HCT116 (cell line): ENCODE data around the gene FHL2. TPM values are rescaled to one million over a fixed set of nuclear protein-coding genes. Genes with fewer than 3 reads are reported as not detected.

Experiments
- ATAC-seq: fragments of 200-7000 bp; cut with Tn5 transposase; 2 replicates; pipeline ENCODE4 v1.9.1; 2020; ENCODE audit warnings: mild to moderate bottlenecking, moderate library complexity
- BruUV-seq: library from RNA; stranded (reverse); fragments of 400-500 nt; replicated peaks from 2 replicates; lab custom pipeline; 2021; lab: Mats Ljungman, UMichigan
- CTCF ChIA-PET: fragments of 300-600 bp; sonication (Branson Sonifier 250); formaldehyde crosslinking; loops from one replicate; lab custom pipeline; 2021; ENCODE audit warnings: antibody characterized with exemption; lab: Charles Lee
- POLR2A ChIA-PET: fragments of 300-600, 350-600 bp; sonication (Branson Sonifier 250); formaldehyde crosslinking; loops from one replicate; lab custom pipeline; 2021; ENCODE audit warnings: antibody characterized with exemption; lab: Charles Lee
- RAD21 ChIA-PET, 2 experiments: fragments of 300-600 bp; sonication (Branson Sonifier 250); formaldehyde crosslinking; loops; one replicate each; lab custom pipeline; 2023; ENCODE audit warnings: low total read pairs in 2 of 2; ENCODE audit not compliant: uncharacterized antibody in 2 of 2, unreplicated experiment in 2 of 2, low non-redundant PET in 1 of 2; lab: Charles Lee
- DNase-seq: peaks from one replicate; pipeline ENCODE4 v3.0.0-alpha.2; 2010; ENCODE audit warnings: low read depth, low spot score
- H2AFZ ChIP-seq: fragments of 200-600 bp; shearing (Covaris generic), sonication (generic); 2 replicates; pipeline ENCODE4 v1.6.1; 2017; ENCODE audit warnings: low read depth, mixed run types, mixed read lengths, antibody characterized with exemption, low read length; ENCODE audit not compliant: poor library complexity, severe bottlenecking
- H3K27ac ChIP-seq: 2 replicates; pipeline ENCODE4 v1.5.1; 2012; ENCODE audit warnings: low read depth, low read length
- H3K27me3 ChIP-seq: fragments of 200-600 bp; sonication (generic); 2 replicates; pipeline ENCODE4 v1.6.1; 2016; ENCODE audit warnings: mixed run types, low read length, mixed read lengths; ENCODE audit not compliant: insufficient read depth
- H3K36me3 ChIP-seq, 2 experiments: fragments of 200-500 bp in 1 of 2; fragments of 200-600 bp in 1 of 2; sonication (Bioruptor generic) in 1 of 2; sonication (generic) in 1 of 2; 2 replicates each; pipeline versions ENCODE4 v1.5.1 to v1.6.1; 2014 to 2016; ENCODE audit warnings: low read length in 2 of 2, inconsistent platforms in 1 of 2, mixed read lengths in 1 of 2, mixed run types in 1 of 2; ENCODE audit not compliant: insufficient read depth in 2 of 2, control insufficient read depth in 1 of 2
- H3K4me1 ChIP-seq, 2 experiments: fragments of 200-600 bp in 1 of 2; sonication (generic) in 1 of 2; 2 replicates each; pipeline versions ENCODE4 v1.5.1 to v1.6.1; 2012 to 2017; ENCODE audit warnings: low read length in 2 of 2, inconsistent platforms in 1 of 2, mild to moderate bottlenecking in 1 of 2, mixed read lengths in 1 of 2, mixed run types in 1 of 2, moderate library complexity in 1 of 2; ENCODE audit not compliant: insufficient read depth in 2 of 2, control insufficient read depth in 1 of 2
- H3K4me2 ChIP-seq: fragments of 200-600 bp; sonication (generic); 2 replicates; pipeline ENCODE4 v1.6.1; 2017; ENCODE audit warnings: mixed run types, low read length, mixed read lengths
- H3K4me3 ChIP-seq, 2 experiments: fragments of 200-600 bp in 1 of 2; sonication (generic) in 1 of 2; replicated peaks in 1 of 2; 2 replicates each; pipeline ENCODE4 v1.5.1; 2011 to 2016; ENCODE audit warnings: low read length in 2 of 2, control low read depth in 1 of 2, low read depth in 1 of 2, mild to moderate bottlenecking in 1 of 2, mixed read lengths in 1 of 2, mixed run types in 1 of 2
- H3K79me2 ChIP-seq: fragments of 200-600 bp; sonication (generic); 2 replicates; pipeline ENCODE4 v1.6.1; 2017; ENCODE audit warnings: mild to moderate bottlenecking, mixed run types, low read length, moderate library complexity, mixed read lengths; ENCODE audit not compliant: insufficient read depth
- H3K9ac ChIP-seq: fragments of 200-600 bp; sonication (generic); 2 replicates; pipeline ENCODE4 v1.6.1; 2016; ENCODE audit warnings: low read length, mixed read lengths
- H3K9me2 ChIP-seq: fragments of 200-600 bp; sonication (generic), shearing (Covaris generic); 2 replicates; pipeline ENCODE4 v1.6.1; 2017; ENCODE audit warnings: mixed run types, mild to moderate bottlenecking, moderate library complexity; ENCODE audit not compliant: insufficient read depth
- H3K9me3 ChIP-seq, 2 experiments: fragments of 200-500 bp in 1 of 2; fragments of 200-600 bp in 1 of 2; sonication (Bioruptor generic) in 1 of 2; sonication (generic) in 1 of 2; 2 replicates each; pipeline ENCODE4 v1.6.1; 2014 to 2017; ENCODE audit warnings: low read length in 2 of 2, mixed read lengths in 2 of 2, inconsistent platforms in 1 of 2, low read depth in 1 of 2, mild to moderate bottlenecking in 1 of 2, mixed run types in 1 of 2, moderate library complexity in 1 of 2; ENCODE audit not compliant: control insufficient read depth in 1 of 2, insufficient read depth in 1 of 2
- H4K20me1 ChIP-seq: fragments of 200-600 bp; sonication (generic), shearing (Covaris generic); 2 replicates; pipeline ENCODE4 v1.6.1; 2017; ENCODE audit warnings: mixed run types, mild to moderate bottlenecking, moderate library complexity; ENCODE audit not compliant: insufficient read depth
- ATF3 ChIP-seq: IDR thresholded peaks from 2 replicates; pipeline ENCODE4 v1.6.1; 2012
- CBX3 ChIP-seq: IDR thresholded peaks from 2 replicates; pipeline ENCODE4 v1.6.1; 2012; ENCODE audit warnings: low read depth
- CTCF ChIP-seq, 3 experiments: fragments of 200-600 bp in 1 of 3; sonication (generic) in 1 of 3; IDR thresholded peaks in 2 of 3; conservative IDR thresholded peaks in 1 of 3; 2 replicates each; pipeline ENCODE4 v1.5.1; 2012 to 2017; ENCODE audit warnings: low read depth in 2 of 3, low read length in 2 of 3, antibody characterized with exemption in 1 of 3, borderline replicate concordance in 1 of 3, control low read depth in 1 of 3, mild to moderate bottlenecking in 1 of 3, mixed read lengths in 1 of 3, mixed run types in 1 of 3, moderate library complexity in 1 of 3; ENCODE audit not compliant: insufficient read depth in 1 of 3
- ELF1 ChIP-seq: IDR thresholded peaks from 2 replicates; pipeline ENCODE4 v1.6.1; 2012; ENCODE audit warnings: low read depth, borderline replicate concordance
- EZH2 ChIP-seq: fragments of 200-600 bp; sonication (generic); IDR thresholded peaks from 2 replicates; pipeline ENCODE4 v1.6.1; 2017; ENCODE audit warnings: antibody characterized with exemption, mixed run types
- EZH2phosphoT487 ChIP-seq: fragments of 200-600 bp; IDR thresholded peaks from 2 replicates; pipeline ENCODE4 v1.6.1; 2018; ENCODE audit warnings: antibody characterized with exemption, borderline replicate concordance
- FOSL1 ChIP-seq: IDR thresholded peaks from 2 replicates; pipeline ENCODE4 v1.6.1; 2012; ENCODE audit warnings: low read depth
- MAX ChIP-seq: IDR thresholded peaks from 2 replicates; pipeline ENCODE4 v1.6.1; 2012
- POLR2A ChIP-seq: IDR thresholded peaks from 2 replicates; pipeline ENCODE4 v1.7.0; 2011; ENCODE audit warnings: borderline replicate concordance; ENCODE audit not compliant: insufficient read depth, insufficient read length; ENCODE audit errors: extremely low read depth
- POLR2AphosphoS5 ChIP-seq: IDR thresholded peaks from 2 replicates; pipeline ENCODE4 v1.6.1; 2011; ENCODE audit warnings: mild to moderate bottlenecking, low read depth, low read length, moderate library complexity
- REST ChIP-seq: IDR thresholded peaks from 2 replicates; pipeline ENCODE4 v1.6.1; 2012; ENCODE audit warnings: low read depth
- SIN3A ChIP-seq: IDR thresholded peaks from 2 replicates; pipeline ENCODE4 v1.6.1; 2012; ENCODE audit warnings: low read depth
- SRF ChIP-seq: IDR thresholded peaks from 2 replicates; pipeline ENCODE4 v1.6.1; 2012; ENCODE audit warnings: low read depth
- TCF7L2 ChIP-seq: IDR thresholded peaks from 2 replicates; pipeline ENCODE4 v1.7.0; 2011; ENCODE audit warnings: borderline replicate concordance, inconsistent platforms; ENCODE audit not compliant: insufficient read depth, insufficient read length; ENCODE audit errors: extremely low read depth
- YY1 ChIP-seq: IDR thresholded peaks from 2 replicates; pipeline ENCODE4 v1.6.1; 2011; ENCODE audit warnings: low read length, low read depth, moderate library complexity, mild to moderate bottlenecking; ENCODE audit not compliant: insufficient replicate concordance; ENCODE audit errors: extremely low read depth
- ZBTB33 ChIP-seq: IDR thresholded peaks from 2 replicates; pipeline ENCODE4 v1.6.1; 2011; ENCODE audit warnings: mild to moderate bottlenecking, low read length, moderate library complexity; ENCODE audit not compliant: insufficient replicate concordance; ENCODE audit errors: extremely low read depth
- ZFX ChIP-seq: fragments of 450-650 bp; IDR thresholded peaks from 2 replicates; pipeline ENCODE4 v1.6.1; 2017
- ZNF274 ChIP-seq: fragments of 200-500 bp; sonication (Bioruptor generic); IDR thresholded peaks from 2 replicates; pipeline ENCODE4 v1.6.1; 2014; ENCODE audit warnings: mild to moderate bottlenecking, low read depth, low read length, inconsistent platforms
- intact Hi-C: fragments of 100-400 bp; cut with micrococcal nuclease; formaldehyde crosslinking; loops from 2 replicates; pipeline ENCODE4 v1.10.0; 2022
- total RNA-seq: library from RNA; stranded (reverse); gene quantifications from one replicate; pipeline ENCODE4 v1.2.1, GENCODE V29; 2021; ENCODE audit not compliant: unreplicated experiment

FHL2 gene
- total RNA-seq, 1 experiment from 2014 or later: 86.6 TPM

GRCh38 chr2:105358593-105358992 lies 40.3 kb downstream of the FHL2 start (continued):
- no peak for TF ChIP-seq ZNF274
- TF ChIP-seq, all 23 proteins: peak for 0

- TSS peak; percentile 5 for BruUV-seq
- no peak for TF ChIP-seq REST
- no peak for TF ChIP-seq EZH2
- TF ChIP-seq CBX3: no peak
- no peak for TF ChIP-seq ATF3
- no peak for TF ChIP-seq SRF
- no peak for TF ChIP-seq FOSL1
- TF ChIP-seq YY1: no peak
- TF ChIP-seq TCF7L2: no peak
- no peak for TF ChIP-seq MAX
- TF ChIP-seq ELF1: no peak
- no peak for TF ChIP-seq POLR2A
- no peak for TF ChIP-seq ZNF274
- no peak for TF ChIP-seq CTCF (IDR thresholded peaks at IDR 0.05 in 2 of 3, conservative IDR thresholded peaks at IDR 0.05 in 1 of 3; ENCODE audit: borderline replicate concordance in 1 of 3, insufficient read depth in 1 of 3, low read depth in 2 of 3, low read length in 2 of 3)
- no peak for TF ChIP-seq ZBTB33
- no peak for TF ChIP-seq SIN3A
- TF ChIP-seq ZFX: no peak
- TF ChIP-seq POLR2AphosphoS5: no peak
- TF ChIP-seq EZH2phosphoT487: no peak
Observed at GRCh38 chr2:105357122-105357521, 41.7 kb downstream of the FHL2 start.

More at GRCh38 chr2:105357122-105357521, 41.7 kb downstream of the FHL2 start:
- Histone ChIP-seq H3K36me3 (peaks cover 12 to 45% of the 10 kb centered on the region in 2 experiments), H3K79me2 (no peaks in the 10 kb centered on the region), H3K9me2 (no peaks in the 10 kb centered on the region), H2AFZ (no peak overlapping the region), H3K4me2 (no peak overlapping the region), H3K4me3 (no peak overlapping the region), H4K20me1 (no peaks in the 10 kb centered on the region; the same call in 1 of the 2 replicates), H3K27me3 (no peaks in the 10 kb centered on the region), H3K4me1 (peaks cover 0 to 5% of the 10 kb centered on the region in 2 experiments; a peak in 1 of 4 replicates), H3K9me3 (no peaks in the 10 kb centered on the region), H3K27ac (no peak overlapping the region), H3K9ac (no peak overlapping the region)
- no peak for ATAC-seq
- intact Hi-C loops: no loop called here
- RAD21 ChIA-PET: interaction anchor here in 1 of 2 experiments (1.2 kb wide), 1 partner anchor 28 kb away, joined by 3 read pairs; no protein-coding TSS in a partner anchor
- POLR2A ChIA-PET: no interaction called here
- DNase-seq: no peak
- CTCF ChIA-PET: interaction anchor here (1.7 kb wide), 1 partner anchor 164 kb away, joined by 5 read pairs; no protein-coding TSS in a partner anchor
